OCI-LY1 (cell line): ENCODE data around the gene RAB22A.

Experiments used
- EZH2 ChIP-seq: fragments of 200-600 bp; sonication (generic), shearing (Covaris generic); IDR thresholded peaks from 2 replicates; pipeline ENCODE4 v1.8.0; 2017; ENCODE audit warnings: borderline replicate concordance, mixed run types, mild to moderate bottlenecking, antibody characterized with exemption, low read length, moderate library complexity, mixed read lengths
- TF ChIP-seq, protein P1 (sequence below): fragments of 200-600 bp; sonication (generic), shearing (Covaris generic); IDR thresholded peaks from 2 replicates; pipeline ENCODE4 v1.5.1; 2017; ENCODE audit warnings: mild to moderate bottlenecking, antibody characterized with exemption, low read length, moderate library complexity, mixed read lengths

DNA sequence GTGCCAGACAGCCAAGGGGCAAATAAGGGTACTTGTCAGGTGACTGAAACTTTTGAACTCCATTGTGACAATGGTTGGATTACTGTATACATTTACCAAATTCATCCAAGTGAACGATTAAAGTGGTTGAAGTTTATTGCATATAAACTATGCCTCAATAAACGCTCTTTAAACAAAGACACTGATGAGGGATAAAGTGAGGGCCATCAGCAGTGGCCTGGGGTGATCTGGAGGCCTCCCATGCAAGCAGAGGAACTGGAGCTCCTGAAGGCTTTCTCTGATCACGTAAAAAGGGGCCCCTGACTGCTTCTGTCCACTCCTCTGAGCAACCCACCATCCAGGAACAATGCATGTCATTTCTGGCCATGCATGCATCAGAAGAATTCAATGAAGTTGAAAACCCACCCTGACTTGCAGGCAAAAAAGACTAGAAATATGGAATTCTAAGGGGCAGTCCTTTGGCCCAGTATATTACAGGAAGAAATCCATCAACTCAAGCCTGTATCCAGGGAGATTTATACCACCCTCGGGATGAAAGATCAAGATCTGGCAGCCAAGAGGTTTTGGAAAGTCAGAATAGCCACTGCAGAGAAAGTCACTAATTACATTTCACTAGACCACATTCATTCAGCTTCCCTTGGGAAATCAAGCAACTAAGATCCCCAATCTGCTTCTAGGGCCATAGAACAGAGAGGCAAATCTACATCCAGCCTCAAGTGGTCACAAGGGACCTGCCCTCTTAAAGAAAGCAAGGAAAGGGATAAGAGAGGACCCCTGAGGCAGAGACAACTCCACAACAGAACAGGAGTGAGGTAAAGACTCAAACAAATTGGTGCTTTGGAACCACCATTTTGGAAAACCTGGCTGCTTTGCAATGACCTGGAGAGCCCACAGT is 31.7 kb upstream of the RAB22A start:
- TF ChIP-seq, protein P1, sequence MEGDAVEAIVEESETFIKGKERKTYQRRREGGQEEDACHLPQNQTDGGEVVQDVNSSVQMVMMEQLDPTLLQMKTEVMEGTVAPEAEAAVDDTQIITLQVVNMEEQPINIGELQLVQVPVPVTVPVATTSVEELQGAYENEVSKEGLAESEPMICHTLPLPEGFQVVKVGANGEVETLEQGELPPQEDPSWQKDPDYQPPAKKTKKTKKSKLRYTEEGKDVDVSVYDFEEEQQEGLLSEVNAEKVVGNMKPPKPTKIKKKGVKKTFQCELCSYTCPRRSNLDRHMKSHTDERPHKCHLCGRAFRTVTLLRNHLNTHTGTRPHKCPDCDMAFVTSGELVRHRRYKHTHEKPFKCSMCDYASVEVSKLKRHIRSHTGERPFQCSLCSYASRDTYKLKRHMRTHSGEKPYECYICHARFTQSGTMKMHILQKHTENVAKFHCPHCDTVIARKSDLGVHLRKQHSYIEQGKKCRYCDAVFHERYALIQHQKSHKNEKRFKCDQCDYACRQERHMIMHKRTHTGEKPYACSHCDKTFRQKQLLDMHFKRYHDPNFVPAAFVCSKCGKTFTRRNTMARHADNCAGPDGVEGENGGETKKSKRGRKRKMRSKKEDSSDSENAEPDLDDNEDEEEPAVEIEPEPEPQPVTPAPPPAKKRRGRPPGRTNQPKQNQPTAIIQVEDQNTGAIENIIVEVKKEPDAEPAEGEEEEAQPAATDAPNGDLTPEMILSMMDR: no peak
- no peak for TF ChIP-seq EZH2
